ENCODE results near the gene MINDY4. TPM values are rescaled to one million over a fixed set of nuclear protein-coding genes. Genes with fewer than 3 reads are reported as not detected.

MINDY4 gene
- total and polyA plus RNA-seq, 2 of the 13 experiments (the other 11 are each of a cell fraction or from before 2014, with no cell fraction given), result not detected

- no peak for TF ChIP-seq YEATS4 (CRISPR knock-in tag; IDR thresholded peaks at IDR 0.05; ENCODE audit: borderline replicate concordance)
Measured at GRCh38 chr7:30869794-30870611, 98.8 kb downstream of the MINDY4 start (continued).

GRCh38 chr7:30870821-30871518, 99.8 kb downstream of the MINDY4 start:
- TF ChIP-seq ZNF563 (CRISPR knock-in tag; IDR thresholded peaks at IDR 0.05) (no peak), RAD51 (IDR thresholded peaks at IDR 0.05; ENCODE audit: borderline replicate concordance) (no peak)
- in situ Hi-C loops (cut with HindIII; ENCODE audit: extremely low pct_ligation_motif_present, low pct_unique_long_range_greater_than_20kb), result no loop called here
- BruUV-seq (replicated peaks), result no TSS peak
- ChIA-PET POLR2A (no interaction called here), CTCF (ENCODE audit: low intra/inter-chr PET ratio, low total read pairs) (no interaction called here)
- H3K36me3 ChIP-seq (replicated peaks in 1 of 2; ENCODE audit: control insufficient read depth in 1 of 2, insufficient read depth in 2 of 2, low read length in 2 of 2), result no peaks in the 10 kb centered on the region
- no peak for FAIRE-seq
- H3K27ac ChIP-seq (ENCODE audit: extremely low read length, insufficient read depth, low read length), result no peak overlapping the region
- no peak overlapping the region for H3K9ac ChIP-seq (ENCODE audit: insufficient read depth, low read depth, low read length)
- intact Hi-C loops (cut with micrococcal nuclease; ENCODE audit: unreplicated experiment), result no loop called here
- H3K4me2 ChIP-seq (ENCODE audit: low read depth, low read length), result no peak overlapping the region
- ATAC-seq, result no peak
- no peak overlapping the region for H2AFZ ChIP-seq (ENCODE audit: low read length)
- H3K4me3 ChIP-seq (replicated peaks in 1 of 3; ENCODE audit: insufficient read depth in 1 of 3, low read depth in 2 of 3, low read length in 3 of 3), result no peak overlapping the region
- 17% methylated on average over 8 of the region's 10 CpGs for WGBS (ENCODE audit: low lambda C conversion rate)
- no peak for DNase-seq (ENCODE audit: low spot score)
- H3K9me3 ChIP-seq (ENCODE audit: low read length), result no peaks in the 10 kb centered on the region
- H3K4me1 ChIP-seq (ENCODE audit: insufficient read depth, low read length), result peaks cover 20% of the 10 kb centered on the region
- no peaks in the 10 kb centered on the region for H3K79me2 ChIP-seq (ENCODE audit: insufficient read depth, low read length)
- no peaks in the 10 kb centered on the region for H4K20me1 ChIP-seq (ENCODE audit: insufficient read depth, low read length)
- H3K27me3 ChIP-seq (ENCODE audit: control insufficient read depth in 1 of 2, insufficient read depth in 2 of 2, low read length in 2 of 2), result no peaks in the 10 kb centered on the region; a peak in 1 of 5 replicates

- CTCF ChIA-PET (ENCODE audit: low intra/inter-chr PET ratio, low total read pairs), result no interaction called here
- no peak for DNase-seq (ENCODE audit: low spot score)
- Histone ChIP-seq H4K20me1 (ENCODE audit: insufficient read depth, low read length) (no peaks in the 10 kb centered on the region), H3K27me3 (ENCODE audit: control insufficient read depth in 1 of 2, insufficient read depth in 2 of 2, low read length in 2 of 2) (no peaks in the 10 kb centered on the region; a peak in 1 of 5 replicates), H3K4me1 (ENCODE audit: insufficient read depth, low read length) (peaks cover 19% of the 10 kb centered on the region), H2AFZ (ENCODE audit: low read length) (no peak overlapping the region), H3K27ac (ENCODE audit: extremely low read length, insufficient read depth, low read length) (no peak overlapping the region), H3K4me2 (ENCODE audit: low read depth, low read length) (no peak overlapping the region), H3K9ac (ENCODE audit: insufficient read depth, low read depth, low read length) (no peak overlapping the region), H3K4me3 (replicated peaks in 1 of 3; ENCODE audit: insufficient read depth in 1 of 3, low read depth in 2 of 3, low read length in 3 of 3) (no peak overlapping the region), H3K9me3 (ENCODE audit: low read length) (no peaks in the 10 kb centered on the region), H3K36me3 (replicated peaks in 1 of 2; ENCODE audit: control insufficient read depth in 1 of 2, insufficient read depth in 2 of 2, low read length in 2 of 2) (no peaks in the 10 kb centered on the region), H3K79me2 (ENCODE audit: insufficient read depth, low read length) (no peaks in the 10 kb centered on the region)
- intact Hi-C loops (cut with micrococcal nuclease; ENCODE audit: unreplicated experiment) (no loop called here), in situ Hi-C loops (cut with HindIII; ENCODE audit: extremely low pct_ligation_motif_present, low pct_unique_long_range_greater_than_20kb) (no loop called here)
- no peak for ATAC-seq
- BruUV-seq (replicated peaks), result no TSS peak
- TF ChIP-seq ZNF629 (CRISPR knock-in tag; conservative IDR thresholded peaks at IDR 0.05) (peak; percentile 82), GZF1 (CRISPR knock-in tag; IDR thresholded peaks at IDR 0.05) (no peak)
- no peak for FAIRE-seq
- POLR2A ChIA-PET, result no interaction called here
- 93% methylated on average over 3 of the region's 5 CpGs for WGBS (ENCODE audit: low lambda C conversion rate)
Measured at GRCh38 chr7:30871655-30872054, 100.4 kb downstream of the MINDY4 start.

All from HepG2 (cell line).